M059J (cell line): ENCODE measurements around the gene UMODL1. TPM values are rescaled to one million over a fixed set of nuclear protein-coding genes. Genes with fewer than 3 reads are reported as not detected.

ENCODE experiments used
- DNase-seq: peaks from one replicate; pipeline ENCODE4 v3.0.0-alpha.2; 2012; ENCODE audit warnings: low read depth
- total RNA-seq: library from RNA; depleted of rRNA; stranded (reverse); fragments of >200 nt; shearing (Covaris generic); gene quantifications from 2 replicates; pipeline ENCODE4 v1.2.3, GENCODE V29; 2014

Gene UMODL1
- total RNA-seq, 1 experiment from 2014 or later: not detected

DNA sequence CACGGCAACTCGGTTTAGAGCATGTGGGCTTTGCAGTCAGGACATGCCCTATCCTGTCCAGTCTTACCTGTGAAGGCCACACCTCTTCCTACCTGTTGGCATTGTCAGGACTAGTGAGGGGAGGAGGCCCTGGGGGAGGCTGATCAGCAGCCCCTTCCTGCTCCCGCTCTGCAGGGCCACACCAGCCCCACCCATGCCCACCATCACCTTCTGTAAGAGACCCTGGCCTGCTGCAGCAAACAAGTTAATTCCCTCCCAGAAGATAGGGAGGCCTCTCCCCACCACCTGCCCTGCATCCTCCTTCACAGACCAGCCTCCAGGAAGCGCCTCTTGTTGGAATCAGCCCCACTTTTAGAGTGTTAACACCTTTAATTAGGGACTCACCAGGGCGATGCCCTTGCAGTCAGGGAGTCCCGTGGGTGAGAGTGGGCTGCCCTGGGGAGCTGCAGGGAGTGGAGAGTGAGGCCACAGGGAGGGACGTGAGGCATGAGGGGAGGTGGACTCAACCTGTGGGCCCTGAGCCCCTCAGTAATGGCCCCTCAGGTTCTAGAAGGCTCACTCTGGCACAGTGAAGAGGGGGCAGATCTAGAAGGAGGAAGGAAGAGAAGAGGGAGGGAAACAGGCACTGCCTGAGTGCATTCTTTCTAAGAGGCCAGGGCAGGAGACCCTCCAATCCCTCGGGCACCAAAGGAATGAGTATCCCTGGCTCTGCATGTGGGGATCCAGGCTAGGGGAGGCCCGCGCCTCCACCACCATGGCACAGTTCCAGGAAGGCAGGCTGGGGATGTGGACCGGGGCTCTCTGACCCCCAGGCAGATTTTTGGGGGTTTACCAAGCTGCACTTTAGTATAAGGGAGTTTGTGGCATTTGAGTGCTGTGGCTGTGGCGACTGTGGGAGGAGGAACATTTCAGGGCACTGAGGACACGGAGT is 8.2 kb downstream of the UMODL1 start:
- no peak for DNase-seq

DNA sequence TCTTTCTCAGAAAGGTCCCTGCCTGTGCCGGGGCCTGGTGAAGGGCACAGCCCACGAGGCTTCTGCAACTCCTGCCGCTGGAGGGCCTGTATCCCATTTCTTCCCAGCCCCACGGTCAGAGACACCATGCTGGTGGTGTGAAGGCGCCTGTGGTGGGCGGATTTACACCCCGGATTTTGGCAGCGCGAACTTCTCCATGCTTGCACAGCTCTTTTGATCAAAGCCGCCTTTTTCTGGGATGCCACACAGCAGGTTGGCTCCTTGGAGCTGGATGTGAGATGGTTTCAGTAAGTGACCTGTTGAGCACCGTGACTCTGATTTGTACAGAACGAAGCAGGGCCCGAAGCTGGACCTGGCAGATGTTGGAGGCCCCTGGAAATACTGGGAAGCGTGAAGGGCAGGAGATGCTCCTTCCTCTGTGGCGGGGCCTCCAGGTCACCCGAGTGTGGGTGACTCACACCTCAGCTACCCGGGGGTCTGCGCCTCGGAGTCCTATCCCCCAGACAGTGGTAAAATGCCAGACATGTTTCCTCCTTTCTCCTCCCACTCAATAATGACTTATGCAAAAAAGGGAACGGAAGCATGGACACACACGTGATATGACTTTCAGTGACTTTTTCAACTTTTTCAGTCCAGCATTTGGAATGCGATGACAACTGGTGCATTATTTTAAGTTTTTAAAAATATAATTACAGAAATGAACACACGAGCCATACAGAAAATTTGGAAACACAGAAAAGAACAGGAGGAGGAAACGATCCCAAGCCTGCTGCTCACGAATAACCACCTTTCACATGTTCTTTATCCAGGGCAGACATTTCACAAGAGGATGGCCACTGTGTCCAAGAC is 9.0 kb downstream of the UMODL1 start:
- DNase-seq: no peak

DNA sequence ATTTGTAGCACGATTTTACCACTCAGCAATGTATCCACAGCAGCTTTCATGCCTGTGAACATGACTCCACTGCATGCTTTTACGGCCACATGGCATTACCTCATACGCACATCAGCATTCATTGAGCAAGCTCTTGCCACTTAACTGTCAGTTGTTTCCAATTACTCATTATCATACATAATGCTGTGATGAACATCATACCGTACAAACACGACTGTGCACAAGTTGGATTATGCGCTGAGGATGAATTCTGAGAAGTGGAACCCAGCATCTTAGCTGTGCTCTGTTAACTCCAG is 9.6 kb downstream of the UMODL1 start:
- no peak for DNase-seq

DNA sequence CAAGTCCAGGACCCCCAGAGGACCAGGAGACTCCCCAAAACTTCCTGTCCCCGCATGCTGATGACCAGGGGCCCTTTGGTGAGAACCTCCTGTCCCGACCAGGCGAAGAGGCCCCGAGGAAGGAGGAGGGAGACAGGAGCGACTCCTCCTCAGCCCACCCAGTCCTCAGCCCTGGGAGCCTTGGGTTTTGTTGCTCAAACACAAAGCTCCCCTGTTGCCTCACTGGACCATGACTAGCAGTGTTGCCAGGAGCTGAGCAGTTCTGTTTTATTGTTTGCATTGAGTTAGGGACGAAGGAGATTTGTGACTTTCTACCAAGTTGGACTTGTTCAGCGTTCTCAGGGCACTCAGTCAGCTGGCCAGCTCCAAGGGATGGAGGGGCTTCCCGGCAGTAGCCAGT is 10.0 kb downstream of the UMODL1 start:
- DNase-seq: peak; percentile 68

DNA sequence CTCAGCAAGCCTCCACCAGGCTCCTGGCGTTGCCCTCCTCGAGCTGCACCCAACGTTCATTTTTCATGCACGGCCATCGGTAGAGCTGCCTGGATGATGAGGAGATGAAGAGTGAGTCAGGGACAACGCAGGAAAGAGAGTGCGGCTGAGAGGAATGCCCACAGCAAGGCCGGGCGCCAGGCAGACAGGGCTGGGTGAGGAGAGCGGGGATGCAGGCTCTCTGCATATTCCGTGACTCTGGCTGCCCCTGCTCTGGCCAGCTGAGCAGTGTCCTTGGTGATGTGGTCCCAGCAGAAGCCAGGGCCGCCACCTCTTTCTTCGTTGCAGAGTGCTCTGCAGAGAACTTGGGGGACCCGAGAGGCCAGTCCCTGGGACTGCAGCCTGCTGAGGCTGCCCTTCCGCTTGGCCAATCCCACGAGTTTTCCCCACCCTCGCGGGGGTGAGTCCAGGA is 10.8 kb downstream of the UMODL1 start:
- DNase-seq: peak; percentile 80

DNA sequence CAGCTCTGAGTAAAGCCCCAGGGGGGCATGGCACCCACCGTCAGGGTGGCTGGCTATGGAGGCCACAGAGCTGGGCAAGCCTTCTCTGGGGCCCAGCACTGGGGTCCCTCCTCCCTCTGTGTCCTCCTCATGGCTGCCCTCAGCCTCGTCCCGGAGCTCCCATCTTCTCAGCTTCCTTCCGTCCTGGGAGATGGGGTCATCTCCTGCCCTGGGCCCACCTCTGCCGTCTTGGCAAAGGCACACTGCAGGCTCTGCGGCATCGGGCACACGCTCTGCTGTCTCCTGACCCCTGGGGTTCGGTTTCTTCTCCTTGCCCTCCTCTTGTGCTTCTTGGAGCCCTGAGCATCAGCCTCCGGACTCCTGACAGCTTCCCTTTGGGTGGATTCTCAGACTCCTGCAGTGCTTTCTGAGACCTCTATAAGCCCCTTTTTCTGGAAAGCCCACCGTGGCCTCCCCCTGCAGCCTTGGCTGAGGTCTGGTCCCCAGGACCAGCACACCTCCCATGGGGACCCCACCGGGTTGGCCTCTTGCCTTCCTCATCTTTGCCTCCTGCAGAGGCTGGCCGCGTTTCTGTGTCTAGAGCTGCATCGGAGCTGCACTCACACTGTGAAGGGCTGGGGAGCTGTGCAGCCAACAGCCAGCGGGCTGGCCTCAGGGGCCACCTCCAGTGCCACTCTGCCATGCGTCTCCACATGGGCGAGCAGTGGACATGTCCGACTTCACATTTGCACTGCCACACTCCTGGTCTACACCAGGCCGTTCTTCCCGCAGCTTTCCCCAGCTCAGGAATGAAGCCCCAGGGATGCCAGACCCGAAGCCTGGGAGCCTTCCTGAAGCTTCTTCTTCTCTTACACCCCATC is 11.6 kb downstream of the UMODL1 start:
- DNase-seq: no peak

DNA sequence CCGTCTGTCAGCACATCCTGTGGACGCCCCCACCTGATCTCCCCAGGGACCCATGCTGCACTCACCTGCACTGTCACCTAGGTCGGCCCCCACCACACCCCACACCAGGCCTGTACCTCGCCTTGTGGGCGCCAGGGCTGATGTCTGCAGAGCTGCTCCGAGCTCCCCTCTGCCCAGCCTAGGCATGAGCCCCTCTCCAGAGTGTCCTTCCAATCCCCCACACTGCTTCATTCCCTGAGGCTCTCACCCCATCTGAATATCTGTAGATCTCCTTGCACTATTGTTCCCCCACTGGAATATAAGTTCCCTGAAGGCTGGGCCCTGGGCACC is 12.2 kb downstream of the UMODL1 start:
- DNase-seq: no peak

DNA sequence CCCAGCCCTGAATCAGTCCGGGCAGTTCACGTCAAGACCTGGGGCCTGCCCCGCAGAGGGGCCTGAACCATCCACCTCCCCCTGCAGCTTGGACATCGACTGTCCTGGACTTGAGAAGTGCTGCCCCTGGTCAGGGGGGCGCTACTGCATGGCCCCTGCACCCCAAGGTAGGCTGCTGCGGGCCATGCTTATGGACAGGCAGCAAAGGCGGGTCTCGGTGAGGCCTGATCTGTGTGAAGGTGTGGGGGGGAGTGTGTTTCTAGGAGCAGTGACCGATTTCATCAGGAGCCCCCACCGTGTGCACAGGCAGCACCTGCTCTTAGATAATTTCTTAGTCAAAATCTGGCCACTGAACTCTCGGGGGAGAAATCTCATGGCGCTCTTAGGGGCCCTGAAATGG is 13.0 kb downstream of the UMODL1 start:
- DNase-seq: no peak

DNA sequence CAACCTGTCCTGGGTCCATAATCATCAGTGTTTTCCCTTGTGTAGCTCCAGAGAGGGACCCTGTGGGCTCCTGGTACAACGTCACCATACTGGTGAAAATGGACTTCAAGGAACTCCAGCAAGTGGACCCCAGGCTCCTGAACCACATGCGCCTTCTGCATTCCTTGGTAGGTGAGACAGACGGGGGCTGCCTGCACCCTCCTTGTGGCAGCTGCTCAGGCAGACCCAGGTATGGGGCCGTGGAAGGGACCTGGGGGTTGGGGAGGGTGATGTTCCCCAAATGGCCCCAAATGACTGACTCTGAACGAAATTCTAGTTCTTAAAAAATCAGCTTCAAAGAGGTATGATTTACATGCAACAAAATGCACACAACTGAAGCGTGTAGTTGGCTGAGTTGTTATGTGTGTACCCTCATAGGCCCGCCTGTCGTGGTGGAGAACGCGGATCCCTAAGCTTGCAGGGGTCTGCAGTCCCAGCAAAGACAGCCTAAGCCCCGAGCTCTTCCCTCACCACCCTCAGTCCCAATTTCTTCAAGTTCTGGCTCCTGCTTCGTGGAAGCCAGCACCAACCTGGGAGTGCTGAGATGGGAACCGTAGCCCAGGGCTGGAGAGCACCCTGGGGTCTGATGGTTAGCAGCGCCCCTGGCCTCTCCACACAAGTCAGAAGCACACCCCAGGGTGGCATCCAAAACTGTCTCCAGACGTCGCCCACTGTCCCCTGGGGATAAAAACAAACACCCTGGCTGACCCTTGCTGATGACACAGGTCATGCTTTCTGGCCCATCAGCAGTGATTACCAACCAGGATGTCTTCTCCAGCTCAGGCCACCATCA is 14.3 kb downstream of the UMODL1 start:
- DNase-seq: no peak

DNA sequence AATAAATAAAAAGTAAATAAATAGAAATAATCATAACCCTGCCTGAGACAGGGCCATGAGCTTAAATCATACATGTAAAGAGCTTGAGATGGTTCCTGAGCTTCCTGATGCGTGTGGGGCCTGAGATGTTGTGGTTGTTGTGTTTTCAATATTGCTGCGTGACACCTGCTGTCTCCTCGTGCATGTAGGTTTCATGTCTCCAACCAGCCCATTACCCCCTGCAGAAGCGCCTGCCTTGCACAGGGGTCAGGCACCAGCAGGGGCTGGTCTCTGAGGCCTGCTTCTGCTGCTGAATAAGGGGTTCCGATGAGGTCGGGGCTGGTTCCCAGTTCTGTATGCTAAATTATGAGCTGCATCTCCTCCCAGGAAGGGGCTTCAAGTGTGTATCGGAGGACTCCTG is 15.9 kb downstream of the UMODL1 start:
- DNase-seq: no peak

DNA sequence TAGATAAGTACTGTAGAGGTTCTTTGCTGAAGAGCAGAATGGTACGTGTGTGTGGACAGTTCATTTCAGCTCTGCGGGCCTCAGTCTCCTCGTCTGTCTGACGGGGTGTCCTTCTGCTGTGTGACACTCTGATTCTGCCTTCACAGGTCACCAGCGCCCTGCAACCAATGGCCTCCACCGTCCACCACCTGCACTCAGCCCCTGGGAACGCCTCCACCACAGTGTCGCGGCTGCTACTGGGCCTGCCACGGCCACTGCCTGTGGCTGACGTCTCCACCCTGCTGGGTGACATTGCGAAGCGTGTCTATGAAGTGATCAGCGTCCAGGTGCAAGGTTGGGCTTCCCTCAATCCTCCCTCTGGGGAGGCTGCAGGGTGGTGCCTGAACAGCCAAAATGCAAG is 17.0 kb downstream of the UMODL1 start:
- no peak for DNase-seq

DNA sequence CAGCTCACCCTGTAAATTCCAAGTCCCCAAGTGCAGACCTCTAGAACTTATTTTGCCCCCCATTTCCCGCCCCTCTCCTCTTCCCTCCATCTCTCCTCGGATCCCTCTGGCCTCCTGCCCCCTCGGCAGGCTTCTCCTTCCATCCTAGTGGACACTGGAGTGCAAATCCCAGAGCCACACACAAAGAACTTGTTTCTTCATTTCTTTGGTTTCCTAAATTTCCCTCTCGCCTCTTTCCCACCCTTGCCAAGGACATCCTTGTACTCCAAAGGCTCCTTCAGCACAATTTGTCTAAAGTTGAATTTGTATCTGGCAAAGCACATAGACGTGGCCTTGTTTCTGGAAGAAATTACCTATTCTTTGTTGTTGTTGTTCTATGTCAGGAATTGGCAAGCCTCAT is 17.5 kb downstream of the UMODL1 start:
- no peak for DNase-seq

DNA sequence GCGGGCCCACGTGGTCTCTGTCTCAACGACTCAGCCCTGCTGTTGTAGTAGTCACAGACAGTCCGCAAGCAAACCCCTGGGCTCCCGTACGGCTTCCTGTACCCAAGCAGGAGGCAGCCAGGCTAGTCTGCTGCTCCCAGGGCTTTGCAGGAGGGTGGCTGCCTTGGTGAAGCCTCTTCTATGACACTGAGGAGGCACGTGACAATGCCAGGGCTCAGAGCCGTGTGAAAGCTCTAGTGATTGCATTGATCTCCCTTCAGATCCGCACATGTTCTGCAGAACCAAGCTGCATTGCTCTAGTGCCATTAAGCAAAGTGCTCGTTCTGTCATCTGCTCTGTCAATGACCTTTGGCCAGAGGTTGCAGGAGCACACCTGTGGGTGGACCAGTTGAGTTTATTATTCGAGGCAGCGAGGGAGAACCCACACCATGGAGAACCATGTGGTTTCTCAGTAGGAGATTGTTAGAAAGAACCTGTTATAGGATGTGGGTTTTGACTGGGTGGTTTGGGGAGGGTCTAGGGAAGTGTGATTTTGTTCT is 18.0 kb downstream of the UMODL1 start:
- no peak for DNase-seq

DNA sequence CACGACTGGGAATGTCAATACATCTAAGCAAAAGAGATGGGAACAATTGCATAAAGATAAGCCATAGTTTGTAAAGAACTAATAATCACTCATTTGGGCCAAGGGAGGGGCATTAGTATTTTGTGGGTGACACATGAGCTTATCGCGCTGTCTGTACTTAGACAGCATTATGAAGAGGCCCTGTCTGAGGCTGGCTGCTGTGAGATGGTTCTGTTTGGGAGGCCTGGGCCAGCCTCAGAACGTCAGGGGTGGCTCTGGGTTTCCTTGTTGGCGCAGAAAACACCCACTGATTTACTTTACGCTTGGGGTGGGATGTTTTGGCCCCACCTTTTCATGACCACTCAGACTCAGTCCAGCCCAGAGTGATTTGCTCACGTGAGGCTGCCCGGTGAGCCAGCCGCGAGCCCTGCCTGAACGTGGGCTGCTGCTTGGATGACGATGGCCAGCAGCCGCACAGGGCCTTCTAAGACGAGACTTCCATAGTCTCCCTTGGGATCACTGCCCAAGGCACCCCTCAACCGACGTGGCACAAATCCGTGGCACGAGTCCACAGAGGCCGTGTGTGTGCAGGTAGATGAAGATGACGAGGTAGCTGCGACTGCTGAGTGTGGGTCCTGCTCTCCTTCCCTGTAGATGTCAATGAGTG is 18.7 kb downstream of the UMODL1 start:
- no peak for DNase-seq

DNA sequence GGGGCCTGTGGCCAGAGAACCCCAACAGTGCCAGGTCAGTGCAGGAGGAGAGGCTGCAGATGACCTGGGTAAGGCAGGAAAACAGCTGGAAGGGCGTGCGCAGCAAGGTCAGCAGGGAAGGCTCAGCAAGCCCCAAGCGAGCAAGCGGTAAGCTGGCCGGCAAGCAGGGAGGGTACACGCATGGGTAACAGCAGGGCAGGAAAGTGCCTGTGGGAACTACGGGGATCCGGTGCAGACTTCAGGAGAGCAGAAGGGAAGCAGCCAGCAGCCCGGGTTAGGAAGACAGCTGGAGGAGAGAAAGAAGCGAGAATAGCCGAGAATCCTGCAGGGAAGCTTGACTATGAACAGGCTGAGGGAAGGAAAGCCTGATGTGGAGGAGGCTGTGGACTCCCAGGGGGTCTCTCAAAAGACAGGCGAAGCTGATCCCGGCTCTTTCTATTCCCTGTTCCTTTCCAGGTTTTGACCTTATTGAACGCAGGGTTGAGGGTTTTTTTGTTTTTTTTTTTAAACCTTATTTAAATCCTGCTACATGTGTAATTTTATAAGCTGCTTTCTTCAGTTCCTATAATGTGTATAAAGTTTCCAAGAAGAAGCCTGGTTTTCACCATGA is 20.9 kb downstream of the UMODL1 start:
- DNase-seq: no peak

DNA sequence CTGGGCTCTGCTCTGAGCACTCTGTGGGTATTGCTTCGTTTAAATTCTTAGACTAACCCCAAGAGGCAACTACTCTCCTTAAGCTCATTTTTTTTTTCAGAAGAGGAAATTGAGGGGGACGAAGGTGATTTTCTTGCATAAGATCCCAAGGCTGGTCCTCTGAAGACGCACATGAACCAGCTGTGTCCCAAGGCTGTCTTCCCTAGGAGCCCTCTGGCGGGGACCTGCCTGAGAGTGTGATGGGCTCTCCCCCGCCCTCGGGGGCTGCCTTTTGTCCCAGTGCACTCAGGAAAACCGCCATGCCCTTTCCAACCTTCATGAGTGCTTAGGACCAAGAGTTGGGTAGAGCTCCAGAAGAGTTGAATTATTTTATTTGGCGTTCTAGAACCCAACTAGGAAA is 21.7 kb downstream of the UMODL1 start:
- no peak for DNase-seq

DNA sequence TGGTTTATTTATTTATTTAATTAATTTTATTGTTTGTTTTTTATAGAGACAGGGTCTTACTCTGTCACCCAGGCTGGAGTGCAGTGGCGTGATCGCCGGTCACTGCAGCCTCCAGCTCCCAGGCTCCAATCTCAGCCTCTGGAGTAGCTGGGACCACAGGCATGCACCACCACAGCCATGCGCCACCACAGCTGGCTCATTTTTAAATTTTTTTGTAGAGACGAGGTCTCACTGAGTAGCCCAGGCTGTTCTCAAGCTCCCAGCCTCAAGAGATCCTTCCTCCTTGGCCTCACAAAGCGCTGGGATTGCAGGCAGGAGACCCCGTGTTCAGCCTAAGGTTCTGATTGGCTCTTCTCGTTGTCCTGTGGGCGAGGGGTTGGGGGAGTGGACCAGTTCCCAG is 22.1 kb downstream of the UMODL1 start:
- DNase-seq: peak; percentile 45

DNA sequence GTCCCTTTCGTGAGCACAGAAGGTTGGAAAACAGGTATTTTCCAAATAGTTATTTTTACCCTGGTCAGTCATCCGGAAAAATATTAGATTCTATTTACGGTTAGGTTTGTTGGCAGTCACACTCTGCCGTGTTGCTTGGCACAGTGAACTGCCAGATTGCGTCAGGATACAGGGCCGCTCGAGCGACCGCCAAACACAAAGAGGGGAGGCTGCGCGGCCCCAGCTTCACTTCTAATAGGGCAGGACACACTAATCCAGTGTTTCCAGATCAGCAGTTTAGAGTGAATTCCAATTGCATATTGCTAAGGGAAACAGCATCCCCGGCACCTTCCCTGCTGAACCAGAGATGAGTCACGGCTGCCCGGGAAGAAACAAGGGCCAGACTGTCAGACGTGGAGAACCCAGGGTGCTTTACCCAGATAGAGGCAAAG is 22.9 kb downstream of the UMODL1 start:
- DNase-seq: peak; percentile 98

DNA sequence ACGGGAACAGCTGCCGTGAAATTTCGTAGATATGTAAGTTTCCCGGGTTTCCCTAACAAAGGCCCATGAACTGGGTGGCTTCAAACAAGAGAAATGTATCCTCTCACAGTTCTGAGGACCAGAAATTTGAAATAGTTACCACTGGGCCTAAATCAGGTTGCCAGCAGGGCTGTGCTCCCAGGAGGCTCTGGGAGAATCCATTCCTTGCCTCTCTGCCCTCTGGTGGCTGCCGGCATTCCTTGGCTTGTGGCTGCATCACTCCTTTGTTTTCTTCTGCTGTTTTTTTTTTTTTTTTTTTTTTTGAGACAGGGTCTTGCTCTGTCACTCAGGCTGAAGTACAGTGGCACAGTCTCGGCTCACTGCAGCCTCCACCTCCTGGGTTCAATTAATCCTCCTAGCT is 23.7 kb downstream of the UMODL1 start:
- DNase-seq: peak; percentile 39

DNA sequence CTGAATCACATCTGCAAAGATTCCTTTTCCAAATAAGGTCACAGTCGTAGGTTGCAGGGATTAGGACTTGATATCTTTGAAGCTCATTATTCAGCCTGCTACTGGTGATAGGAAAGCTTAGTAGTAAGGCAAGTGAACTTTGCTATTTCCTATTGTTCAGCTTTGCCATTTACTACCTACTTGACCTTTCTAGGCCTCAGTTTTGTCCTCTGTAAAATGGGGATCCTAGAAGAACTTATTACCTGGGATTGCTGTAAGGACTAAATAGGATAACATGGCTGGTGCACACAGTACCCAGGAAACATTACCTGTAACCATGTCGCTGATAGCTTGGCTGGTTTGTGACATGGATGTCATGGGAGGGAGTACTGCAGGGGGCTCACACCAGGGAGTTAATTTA is 24.5 kb downstream of the UMODL1 start:
- DNase-seq: no peak
